Measurements from ENCODE around the gene CDSN.

Gene CDSN

DNA sequence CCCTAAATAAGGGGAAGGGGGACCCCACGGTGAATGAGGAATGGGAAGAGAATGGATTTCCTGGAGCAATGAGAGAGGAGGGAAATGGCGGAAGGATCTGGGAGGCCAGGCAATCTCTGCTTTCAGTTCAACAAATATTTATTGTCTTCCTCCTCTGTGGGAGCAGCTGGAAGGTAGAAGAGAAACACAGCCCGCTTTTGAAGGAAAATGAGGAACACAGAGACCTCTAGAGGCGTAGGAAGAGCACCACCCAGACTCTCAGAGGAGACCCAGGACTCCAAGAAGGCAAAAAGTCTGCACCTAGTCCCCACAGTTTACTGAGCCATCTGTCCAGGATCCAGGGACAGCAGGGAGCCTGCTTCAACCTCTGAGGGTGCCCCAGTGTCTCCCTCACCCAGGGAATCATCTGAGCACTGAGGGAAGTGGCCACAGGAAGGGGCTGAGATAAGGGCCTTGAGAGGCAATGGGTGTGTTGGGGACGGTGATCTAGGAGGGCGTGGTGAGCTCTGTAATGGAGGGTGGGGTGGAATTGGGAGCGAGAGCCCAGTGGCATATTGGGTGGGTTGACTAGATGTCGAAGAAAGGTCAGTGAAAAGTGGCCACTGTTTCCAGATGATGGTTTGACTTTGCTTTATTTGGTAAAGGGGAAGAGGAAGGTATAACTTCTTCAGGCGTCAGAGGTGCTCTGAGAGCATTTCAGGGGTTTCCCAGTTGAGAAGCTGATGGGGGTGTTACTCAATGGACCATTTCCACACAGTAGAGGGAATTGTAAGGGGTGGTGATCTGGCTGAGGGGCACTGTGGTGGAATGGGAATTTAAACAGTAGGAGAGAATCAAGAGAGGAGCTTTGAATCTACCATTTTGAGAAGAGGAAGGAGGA, 5.0 kb downstream of the CDSN start:
- DNase-seq, result no peak

DNA sequence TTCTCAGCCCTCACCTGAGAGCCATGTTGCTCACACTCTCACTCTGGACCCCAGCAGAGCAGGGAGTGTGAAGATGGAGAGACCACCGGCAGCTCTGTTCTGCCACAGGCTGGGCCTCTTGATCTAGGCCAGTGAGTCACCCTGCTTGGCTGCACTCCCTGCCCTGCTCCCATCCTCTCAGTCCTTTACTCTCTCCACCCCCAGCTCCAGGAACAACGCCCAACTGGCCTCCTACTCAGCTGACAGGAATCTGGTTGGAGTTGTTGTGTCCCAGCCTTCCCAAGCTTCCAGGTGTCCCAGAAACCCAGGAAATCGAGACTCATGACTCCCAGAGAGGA, 5.7 kb downstream of the CDSN start, which contains the start of gene PSORS1C1:
Gene PSORS1C1 (plus strand): TSS at position 260 of the 338 bp plus-strand sequence. CDS start 14,833 bp downstream, outside the sequence.
- DNase-seq, result no peak

DNA sequence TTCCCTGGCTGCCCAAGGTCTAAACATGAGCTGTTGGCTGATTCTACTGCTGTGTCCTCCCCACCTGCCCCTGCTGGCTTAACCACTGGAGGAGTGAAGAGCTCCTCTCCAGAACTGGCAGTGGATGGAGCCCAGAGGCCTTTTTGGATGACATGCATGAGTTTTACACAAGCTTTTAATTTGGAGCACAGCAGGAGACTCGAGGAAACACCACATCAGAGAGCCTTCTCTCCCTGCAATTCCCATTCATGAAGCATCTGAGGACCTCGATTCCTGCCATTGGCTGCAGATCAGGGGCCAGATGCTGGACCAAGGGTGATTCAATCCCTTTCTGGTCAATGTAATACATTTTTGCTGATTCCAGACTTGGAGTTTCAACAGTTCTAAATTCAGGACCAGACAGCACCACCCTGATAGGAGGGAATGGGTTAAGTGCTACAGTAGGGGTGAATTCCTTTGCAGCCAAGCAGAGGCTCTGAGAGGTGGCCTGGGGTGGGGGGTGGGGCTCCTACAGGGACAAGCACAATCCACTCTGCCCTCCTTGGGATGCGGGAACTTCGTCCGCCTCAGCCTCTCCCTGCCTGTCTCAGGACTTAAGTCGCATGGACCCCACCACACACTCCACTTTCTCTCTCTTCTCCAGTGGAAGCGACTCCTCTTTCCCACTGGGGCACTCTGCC, 6.2 kb downstream of the CDSN start:
- no peak for DNase-seq

DNA sequence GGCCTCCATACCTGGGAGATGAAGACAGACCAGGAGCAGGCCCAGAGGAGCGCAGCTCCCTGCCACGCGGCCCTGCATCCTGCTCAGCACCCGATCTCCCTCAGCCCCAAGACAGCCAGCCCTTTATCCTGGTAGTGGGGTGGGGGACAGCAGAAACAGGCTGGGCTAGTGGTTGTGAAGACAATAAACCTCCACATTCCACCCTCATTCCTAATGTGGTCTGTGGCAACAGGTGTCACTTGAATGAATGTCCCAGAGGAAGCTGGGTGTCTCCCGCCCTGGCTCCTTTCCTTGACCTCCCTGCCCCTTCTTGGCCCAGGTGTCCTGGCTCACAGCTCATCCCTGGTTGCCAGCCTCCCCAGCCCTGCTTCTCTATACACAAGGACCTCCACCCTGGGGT, 7.8 kb downstream of the CDSN start, which contains the start of gene C6orf15:
Gene C6orf15 (minus strand): TSS at position 98 of the 400 bp plus-strand sequence. CDS start 20 bp downstream, at position 78.
- no peak for DNase-seq

GRCh38 chr6:31111712-31112111, 8.5 kb downstream of the CDSN start:
- no peak for DNase-seq

- DNase-seq, result no peak
Measured at GRCh38 chr6:31110825-31111582, 9.2 kb downstream of the CDSN start.

GRCh38 chr6:31107052-31107451, 13.2 kb downstream of the CDSN start:
- no peak for DNase-seq

DNA sequence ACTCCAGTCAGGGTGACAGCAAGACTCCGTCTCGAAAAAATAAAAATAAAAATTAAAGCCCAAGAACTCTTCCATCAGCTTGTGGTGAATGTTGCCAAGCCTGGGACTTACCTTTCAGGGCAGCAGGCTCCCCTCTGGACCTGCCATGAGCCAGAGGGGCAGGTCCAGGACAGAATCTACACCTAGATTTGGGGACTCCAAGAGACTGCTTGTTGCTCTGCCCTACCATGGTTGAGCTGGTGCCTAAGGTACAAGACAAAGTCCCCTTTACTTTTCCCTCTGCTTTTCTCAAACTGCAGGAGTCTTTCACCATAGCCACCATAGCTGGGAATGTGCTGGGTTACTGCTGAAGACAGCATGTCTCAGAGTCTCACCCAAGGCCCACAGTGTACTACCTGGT, 17.1 kb downstream of the CDSN start:
- DNase-seq, result no peak

GRCh38 chr6:31098449-31098938, 21.8 kb downstream of the CDSN start:
- no peak for DNase-seq

- no peak for DNase-seq
Measured at GRCh38 chr6:31096656-31097055, 23.6 kb downstream of the CDSN start.

- DNase-seq, result no peak
Measured at GRCh38 chr6:31096215-31096614, 24.0 kb downstream of the CDSN start.

DNA sequence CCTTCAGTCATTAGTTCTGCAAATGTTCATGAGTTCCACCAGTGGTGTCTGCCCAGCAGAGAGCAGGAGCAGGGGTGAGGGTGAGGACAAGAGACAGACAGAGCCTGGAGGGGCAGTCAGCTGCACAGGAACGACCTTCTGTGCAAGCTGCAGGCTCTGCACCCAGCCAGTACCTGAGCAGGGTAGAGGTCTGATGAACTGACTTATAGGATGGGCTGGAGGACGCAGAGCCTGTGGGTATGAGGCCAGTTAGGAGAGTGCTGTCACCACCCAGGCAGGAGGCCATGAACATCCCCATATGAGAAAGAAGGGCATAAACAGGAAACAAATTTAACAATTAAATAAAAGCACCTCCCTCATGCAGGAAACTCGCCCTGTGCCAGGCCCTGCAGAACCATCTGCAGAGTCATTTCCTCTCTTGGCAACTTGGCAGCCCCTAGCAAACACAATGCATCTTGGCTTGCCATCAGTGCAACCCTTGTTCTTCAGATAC, 25.8 kb downstream of the CDSN start:
- DNase-seq, result peak in 2 of 4 experiments; percentile 25 to 43

- no peak for DNase-seq
Measured at GRCh38 chr6:31092769-31093505, 27.3 kb downstream of the CDSN start.

- no peak for DNase-seq
Measured at GRCh38 chr6:31092238-31092637, 28.0 kb downstream of the CDSN start.

DNA sequence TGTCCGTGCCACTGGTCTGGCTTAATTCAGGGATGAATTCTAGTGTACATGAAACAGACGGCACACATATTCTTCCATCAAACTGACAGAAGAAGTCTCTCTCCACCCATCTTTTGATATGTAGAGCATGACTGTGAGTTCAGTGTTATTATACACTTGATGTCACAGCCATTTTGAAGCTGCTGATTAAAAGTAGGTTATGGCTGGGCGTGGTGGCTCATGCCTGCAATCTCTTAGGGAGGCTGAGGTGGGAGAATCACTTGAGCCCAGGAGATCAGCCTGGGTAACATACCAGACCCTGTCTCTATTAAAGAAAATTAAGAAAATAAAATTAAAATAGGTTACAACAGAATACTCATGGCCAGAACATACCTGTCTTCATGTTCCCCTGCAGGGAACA, 28.6 kb downstream of the CDSN start:
- DNase-seq, result no peak

DNA sequence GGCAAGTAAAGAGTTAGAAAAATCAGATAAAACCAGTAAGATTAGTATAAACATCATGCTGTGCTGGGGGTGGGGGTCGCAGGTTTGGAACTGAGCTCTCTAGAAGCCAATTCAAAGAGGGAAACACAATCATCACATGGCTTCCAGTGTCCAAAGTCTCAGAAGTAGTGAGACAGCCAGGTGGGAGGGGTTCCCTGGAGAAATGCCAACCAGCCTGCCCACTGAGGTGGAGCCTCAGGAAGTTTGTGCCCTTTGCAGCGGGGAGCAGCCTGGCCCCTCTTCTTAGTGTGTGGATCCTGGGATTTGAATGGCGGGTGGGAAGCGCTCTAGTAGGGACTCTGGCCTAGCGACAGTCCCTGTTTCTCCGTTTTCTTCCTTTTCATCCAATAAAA, 29.3 kb downstream of the CDSN start:
- no peak for DNase-seq

- no peak for DNase-seq
Measured at GRCh38 chr6:31090275-31090972, 29.8 kb downstream of the CDSN start.

- DNase-seq, result peak; percentile 71 to 89 (median 82)
Measured at GRCh38 chr6:31087494-31088089, 32.7 kb downstream of the CDSN start.

GRCh38 chr6:31086788-31087440, 33.3 kb downstream of the CDSN start:
- no peak for DNase-seq

DNA sequence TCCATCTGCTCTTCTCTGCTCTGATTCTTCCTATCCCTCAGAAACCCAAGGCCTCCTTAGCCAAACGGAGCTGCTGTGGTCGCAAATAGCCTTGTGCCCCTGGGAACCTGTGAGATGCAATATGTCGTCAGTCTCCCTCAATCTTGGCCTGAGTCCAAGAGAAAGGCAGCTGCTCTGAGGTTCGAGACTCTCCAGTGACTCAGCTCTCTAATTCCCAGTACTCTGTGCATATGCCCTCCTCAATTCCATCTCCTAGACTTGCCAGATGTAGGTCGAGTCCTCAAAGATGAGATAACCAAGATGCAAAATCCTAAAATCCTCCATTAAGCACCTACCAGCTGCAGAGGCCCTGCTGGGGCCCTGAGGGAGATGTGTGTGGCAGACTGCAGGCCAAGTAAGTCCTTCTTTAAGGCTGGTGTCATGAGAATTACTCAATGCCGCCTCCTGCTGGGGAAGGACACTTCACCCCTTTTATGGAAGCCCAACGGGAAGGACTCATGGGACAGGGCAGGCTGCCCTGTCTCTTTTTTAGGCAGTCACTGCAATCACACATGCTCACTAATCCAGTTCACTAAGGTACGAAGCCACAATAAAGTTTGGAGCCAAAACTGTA, 36.4 kb downstream of the CDSN start:
- peak in 1 of 4 experiments; percentile 6 for DNase-seq

Data from activated naive CD4-positive, alpha-beta T cell (primary cell).